HG02852 (cell line): ENCODE measurements around the gene PBX3.

Experiments used
- ATAC-seq: cut with Tn5 transposase; IDR thresholded peaks from one replicate; pipeline ENCODE4 v1.9.1; 2021; ENCODE audit warnings: mild to moderate bottlenecking, moderate library complexity; ENCODE audit not compliant: unreplicated experiment

PBX3 gene

GRCh38 chr9:125932012-125932411, 184.8 kb downstream of the PBX3 start:
- ATAC-seq, result no peak

DNA sequence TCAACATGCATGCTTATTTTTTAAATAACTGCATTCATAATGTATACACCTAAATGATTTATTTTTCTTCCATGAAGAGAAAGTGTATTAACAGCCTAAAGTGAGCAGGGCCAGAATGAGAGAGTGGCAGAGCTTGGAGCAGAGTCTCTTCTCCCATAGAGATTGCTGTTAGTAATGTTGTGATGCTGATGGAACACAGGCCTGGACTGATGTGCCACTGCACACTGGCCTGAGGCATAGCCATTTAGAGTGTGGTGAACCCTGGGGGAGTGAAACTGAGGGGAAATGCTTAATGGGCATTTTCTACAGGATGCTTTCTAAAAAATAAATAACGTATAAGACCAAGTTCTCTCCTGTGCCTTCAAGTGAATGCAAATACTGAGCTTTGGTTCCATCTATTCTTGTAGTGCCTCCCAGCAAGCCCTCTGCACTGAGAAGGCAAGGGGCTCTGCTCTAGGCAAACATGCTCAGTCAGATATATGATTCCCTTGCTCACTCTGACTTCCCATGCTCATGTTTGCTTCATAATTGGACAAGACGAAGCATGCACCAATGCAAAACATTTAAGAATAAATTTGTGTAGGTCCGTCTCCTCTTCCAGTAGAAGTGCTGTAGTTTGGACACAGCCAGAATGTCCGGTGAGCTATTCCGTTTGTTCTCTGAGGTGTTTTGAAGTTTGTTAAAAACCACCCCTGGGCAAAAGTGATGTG, 185.7 kb downstream of the PBX3 start:
- ATAC-seq, result no peak

- ATAC-seq, result no peak
Observed at GRCh38 chr9:125942125-125942524, 195.0 kb downstream of the PBX3 start.

DNA sequence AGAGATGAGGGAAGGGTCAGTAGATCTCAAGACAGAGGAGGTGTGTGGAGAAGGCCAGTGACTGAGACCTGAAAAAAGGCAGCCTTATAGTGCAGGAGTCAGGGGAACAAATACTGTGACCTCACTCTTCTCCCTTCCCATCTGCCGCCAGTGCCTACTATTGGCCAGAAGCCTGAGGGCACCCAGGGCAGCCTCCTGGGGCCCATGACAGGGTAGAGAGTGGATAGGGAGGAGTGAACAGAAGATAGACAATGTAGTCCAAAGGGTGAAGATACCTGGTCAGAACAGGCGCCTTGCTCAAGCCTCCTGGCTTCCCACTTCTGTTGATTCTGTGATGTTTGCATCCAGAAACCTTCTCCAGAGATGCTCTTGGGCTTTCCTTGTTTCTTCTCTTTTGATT, 196.7 kb downstream of the PBX3 start:
- no peak for ATAC-seq

- no peak for ATAC-seq
Observed at GRCh38 chr9:125946397-125946796, 199.2 kb downstream of the PBX3 start.

DNA sequence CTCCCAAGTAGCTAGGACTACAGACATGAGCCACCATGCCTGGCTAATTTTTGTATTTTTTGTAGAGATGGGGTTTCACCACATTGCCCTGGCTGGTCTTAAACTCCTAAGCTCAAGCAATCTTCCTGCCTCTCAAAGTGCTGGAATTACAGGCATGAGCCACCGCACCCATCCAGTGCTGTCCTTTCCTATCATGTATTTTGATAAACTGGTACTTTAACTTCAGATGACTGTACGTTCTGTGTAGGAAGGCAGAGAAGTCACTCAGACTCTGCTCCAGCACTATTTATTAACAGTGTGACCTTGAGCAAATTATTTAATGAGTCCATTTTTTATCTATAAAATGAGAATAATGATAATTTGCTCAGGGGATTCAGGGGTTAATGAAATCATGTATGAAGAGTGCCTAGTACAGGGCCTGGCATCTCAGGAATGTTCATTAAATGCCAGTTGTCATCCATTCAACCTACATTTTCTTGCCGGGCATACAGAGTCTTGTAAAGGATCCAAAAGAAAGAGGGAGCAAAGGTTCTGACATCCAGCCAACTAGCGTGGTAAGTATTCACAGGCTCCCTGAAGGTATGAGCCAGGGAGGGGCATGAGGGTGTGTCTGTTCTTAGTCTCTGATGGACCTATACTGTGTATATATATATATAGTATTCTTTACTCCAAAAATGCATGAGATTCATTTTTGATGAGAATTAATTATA, 201.9 kb downstream of the PBX3 start:
- ATAC-seq, result no peak

DNA sequence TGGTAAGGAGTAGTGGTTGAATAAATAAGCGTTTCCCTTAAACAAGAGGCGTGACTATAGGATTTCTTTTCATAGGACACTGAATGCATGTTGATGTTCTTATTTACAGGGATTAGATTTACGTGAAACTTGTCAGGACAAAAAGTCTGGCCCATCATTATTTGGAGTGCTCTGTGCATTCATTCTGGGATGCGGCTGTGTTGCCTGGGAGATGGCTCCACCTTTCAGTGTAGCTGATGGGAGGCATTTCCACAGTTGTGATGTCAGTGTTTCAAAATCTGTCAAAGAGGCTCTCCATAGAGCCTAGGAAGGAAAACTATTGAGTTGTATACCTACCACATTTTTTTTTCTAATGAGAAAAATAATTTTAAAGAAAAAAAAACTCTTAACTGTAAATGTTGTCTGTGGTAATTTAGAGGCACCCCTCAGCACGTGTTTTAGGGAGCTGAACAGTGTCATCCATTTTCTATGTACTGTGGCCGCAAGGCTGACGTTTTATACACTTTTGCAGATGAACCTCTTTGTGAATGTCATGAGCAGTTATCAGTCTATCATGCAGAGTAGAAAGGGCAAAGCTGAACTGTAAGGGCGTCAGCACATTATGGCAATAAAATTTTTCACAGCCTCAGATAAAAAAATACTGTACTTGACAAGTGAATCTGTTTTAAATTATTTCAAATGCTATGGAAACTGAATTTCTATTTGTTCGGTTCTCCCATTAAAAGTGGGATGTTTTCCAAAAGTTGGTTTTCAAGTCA, 202.7 kb downstream of the PBX3 start:
- ATAC-seq, result no peak

DNA sequence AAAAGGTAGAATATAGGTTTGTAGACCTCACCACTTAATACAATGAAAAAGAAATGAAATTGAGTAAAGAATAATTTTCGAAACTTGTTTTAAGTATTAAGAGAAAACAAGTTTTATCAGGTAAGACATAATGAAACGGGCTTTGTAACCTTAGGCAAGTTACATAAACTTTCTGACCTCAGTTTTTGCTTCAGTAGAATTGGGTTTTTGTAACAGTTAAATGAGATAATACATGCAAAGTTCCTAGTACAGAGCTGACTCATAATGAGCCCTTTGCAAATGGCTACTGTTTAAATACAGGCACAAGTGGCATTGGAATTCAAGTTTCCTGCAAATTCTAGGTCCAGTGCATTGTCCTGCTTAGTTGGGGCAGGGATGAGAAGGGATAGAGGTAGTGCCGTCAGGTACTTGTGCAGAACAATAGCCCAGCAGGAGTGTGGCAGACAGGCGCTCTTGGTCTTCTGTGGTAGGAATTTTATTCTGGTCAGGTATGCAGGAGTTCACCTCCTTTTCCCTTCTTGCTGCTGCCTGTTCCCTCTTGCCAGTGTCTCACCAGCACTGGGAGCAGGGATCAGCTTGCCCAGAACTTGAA, 203.8 kb downstream of the PBX3 start:
- no peak for ATAC-seq

DNA sequence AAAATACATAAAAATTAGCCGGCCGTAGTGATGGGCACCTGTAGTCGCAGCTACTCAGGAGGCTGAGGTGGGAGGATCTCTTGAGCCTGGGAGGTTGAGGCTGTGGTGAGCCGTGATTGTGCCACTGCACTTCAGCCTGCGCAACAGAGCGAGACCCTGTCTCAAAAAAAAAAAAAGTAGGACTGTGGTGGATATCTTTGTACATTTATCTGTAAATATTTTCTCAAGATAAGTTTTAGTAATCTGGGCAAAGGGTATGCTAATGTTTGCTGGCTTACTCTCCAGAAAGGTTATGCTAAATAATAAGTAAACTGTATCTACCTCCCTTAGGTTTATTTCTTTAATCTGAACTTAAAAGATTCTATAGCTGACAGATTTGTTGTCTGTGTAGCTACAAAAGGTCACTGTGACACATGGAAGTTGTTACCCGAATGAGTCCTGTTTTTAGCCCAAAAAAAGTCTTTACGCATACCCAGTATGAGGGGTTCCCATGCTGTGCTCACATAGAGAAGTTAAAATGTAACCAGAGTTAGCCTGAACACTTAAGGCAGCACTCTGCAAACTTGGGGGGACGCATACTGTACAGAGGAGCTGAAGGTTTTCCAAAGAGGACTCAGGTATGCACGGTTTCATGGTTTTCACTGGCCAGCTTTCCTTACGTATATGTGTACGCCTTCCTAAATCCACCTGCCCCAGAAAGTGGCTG, 206.3 kb downstream of the PBX3 start:
- no peak for ATAC-seq

DNA sequence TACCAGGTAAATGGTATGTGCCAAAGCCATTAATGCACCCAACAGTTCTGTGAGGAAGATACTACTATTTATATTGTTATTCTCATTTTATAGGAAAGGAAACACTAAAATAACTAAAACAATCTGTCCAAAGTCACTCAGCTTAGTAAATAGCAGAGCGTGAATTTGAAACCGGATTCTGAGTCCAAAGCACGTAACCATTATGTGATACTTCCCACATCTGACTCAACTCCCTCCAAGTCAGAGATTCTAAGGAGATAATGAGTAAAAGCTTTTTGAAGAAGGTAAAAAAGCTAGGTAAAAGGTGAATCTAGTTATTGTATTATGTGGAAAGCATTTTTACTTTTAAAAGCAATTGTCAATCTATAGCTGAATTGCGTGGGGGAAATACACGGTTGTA, 208.9 kb downstream of the PBX3 start:
- no peak for ATAC-seq

DNA sequence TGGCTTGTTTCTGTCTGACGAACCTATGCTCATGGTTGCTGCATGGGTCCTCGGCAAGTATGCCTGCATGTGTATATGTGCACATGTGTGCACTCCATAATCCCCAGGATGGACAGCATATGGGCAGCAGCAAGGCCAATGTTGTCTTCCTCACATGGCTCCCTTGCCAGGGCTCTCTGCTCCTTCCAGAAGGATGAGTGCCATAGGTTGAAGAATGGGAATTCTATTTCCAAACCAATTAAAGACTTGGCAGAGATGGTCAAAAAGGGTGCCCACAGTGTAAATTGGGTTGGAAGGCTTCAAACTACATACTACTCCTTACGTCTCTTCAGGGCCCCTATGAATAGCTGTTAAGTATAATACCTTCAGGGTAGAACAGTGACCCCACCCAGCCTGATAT, 212.1 kb downstream of the PBX3 start:
- no peak for ATAC-seq

- ATAC-seq, result no peak
Observed at GRCh38 chr9:125959951-125960619, 212.9 kb downstream of the PBX3 start.

DNA sequence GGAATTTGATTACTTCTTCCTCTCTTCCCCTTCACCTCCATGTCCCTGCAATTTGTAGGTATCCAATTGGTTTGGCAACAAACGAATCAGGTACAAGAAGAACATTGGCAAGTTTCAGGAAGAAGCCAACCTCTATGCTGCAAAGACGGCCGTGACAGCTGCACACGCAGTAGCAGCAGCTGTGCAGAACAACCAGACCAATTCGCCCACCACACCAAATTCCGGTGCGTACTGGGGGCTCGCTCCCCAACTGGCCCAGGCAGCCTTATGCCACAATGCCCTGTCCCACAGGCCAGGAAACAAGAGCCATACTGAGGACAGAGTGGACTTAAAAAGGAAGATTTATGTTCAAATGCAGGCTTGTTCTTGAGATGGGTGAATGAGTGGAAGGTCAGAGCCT, 213.5 kb downstream of the PBX3 start:
- ATAC-seq, result no peak

GRCh38 chr9:125961072-125961471, 213.9 kb downstream of the PBX3 start:
- ATAC-seq, result no peak

DNA sequence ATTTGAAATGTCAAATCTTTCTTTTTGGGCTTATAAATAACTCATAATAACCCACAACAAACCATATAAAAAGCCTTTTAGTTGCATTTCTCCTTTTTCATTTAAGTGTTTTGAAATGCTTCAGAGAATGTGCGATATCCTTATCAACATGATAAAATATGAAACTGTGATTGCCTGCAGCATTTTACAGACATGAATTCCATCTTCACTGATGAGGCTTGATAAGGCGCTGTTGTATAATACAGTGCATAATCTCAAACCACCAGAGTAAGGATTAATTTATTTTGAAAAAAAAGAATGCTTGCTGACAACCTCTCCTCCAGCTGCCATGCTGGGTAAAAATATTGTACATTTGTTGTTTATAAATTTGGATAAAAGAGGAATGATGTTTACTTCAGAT, 216.8 kb downstream of the PBX3 start:
- no peak for ATAC-seq

- no peak for ATAC-seq
Observed at GRCh38 chr9:125964702-125965225, 217.6 kb downstream of the PBX3 start.

DNA sequence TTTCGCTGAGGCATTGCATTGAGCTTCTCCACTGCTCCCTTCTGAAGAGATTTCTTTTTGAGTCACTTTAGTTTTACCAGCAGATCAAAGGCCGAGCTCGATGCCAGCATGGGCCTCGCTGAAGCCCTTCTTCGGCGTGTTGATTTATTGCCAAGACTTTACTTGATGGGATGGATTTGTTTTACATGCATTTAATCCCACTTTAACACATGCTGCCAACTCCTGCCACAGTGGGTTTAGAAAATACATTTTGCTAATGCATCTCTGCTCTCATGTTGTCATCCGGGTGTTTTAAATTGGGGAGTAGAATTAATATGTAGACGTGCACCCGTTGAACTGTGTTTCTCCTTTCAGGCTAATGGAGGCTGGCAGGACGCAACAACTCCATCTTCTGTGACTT, 218.3 kb downstream of the PBX3 start:
- ATAC-seq, result no peak

DNA sequence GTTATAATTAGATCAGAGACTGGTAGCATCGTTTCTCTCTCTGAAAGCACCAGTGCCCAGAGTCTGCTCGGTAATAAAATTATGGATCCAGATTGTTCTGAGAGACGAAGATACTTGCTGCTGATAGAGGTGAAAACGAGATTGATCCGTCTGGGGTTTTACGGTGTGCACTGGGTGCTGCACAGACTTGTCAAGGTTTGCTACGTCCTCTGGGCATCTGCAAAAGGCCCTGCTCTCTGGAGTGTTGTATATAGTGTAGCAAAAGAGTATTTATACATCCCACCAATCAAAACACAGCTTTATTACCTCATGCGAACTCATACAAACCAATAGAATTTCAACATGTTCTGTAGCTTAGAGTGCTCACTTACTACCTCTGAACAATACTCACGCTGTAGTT, 219.3 kb downstream of the PBX3 start:
- no peak for ATAC-seq

DNA sequence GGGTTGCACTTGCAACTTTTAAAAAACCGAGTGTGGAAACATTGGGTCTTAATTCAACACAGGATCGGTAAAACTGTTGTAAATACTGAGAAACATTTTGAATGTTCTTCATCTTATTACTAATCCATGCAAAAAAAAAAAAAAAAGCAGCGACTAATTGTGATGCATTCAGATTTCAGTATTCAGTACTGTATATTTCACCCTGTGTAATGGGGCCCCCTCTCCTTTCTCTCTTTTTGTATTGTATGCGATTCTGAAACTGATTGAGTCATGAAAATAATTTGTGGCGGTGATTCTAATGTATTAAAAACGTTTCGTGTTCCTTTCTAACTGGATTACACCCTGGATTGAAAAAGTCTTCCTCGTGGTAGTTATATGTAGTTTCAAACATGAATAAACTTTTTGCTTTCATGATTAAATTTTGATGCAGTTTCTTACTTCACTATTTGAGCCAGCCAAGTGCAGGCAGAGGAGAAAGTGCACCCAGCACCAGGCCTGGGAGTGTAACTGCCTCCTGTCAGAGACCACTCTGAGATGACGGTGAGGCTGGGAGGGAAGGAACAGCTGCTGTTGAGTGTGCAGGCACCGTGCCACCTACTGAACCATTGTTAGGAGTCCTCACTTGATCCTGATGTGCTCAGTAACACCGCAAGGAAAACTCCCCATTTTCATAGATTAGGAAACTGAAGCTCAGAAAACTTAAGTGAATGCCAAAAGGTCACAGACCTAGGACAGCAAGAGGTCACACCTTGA, 220.0 kb downstream of the PBX3 start:
- ATAC-seq, result no peak
